PC-3 (cell line): Measurements from ENCODE around the gene USH2A.
"Not testable (repeated sequence)": the region's sequence is repeated elsewhere in the genome, so short reads cannot be mapped to it uniquely, and the experiment has no call there.

ENCODE experiments used
- CTCF ChIP-seq: fragments of 300-600 bp; sonication (generic); conservative IDR thresholded peaks from 2 replicates; pipeline ENCODE4 v1.5.1; 2017; ENCODE audit warnings: antibody characterized with exemption, low read depth, mild to moderate bottlenecking, low read length
- EZH2 ChIP-seq: fragments of 300-600 bp; sonication (generic); IDR thresholded peaks from one replicate; pipeline ENCODE4 v1.6.1; 2017; ENCODE audit warnings: antibody characterized with exemption, mild to moderate bottlenecking, low read length; ENCODE audit not compliant: unreplicated experiment
- EZH2phosphoT487 ChIP-seq: fragments of 300-600 bp; sonication (generic); IDR thresholded peaks from 2 replicates; pipeline ENCODE4 v1.6.1; 2018; ENCODE audit warnings: mild to moderate bottlenecking, antibody characterized with exemption, low read length, borderline replicate concordance

GRCh38 chr1:216145451-216146018 lies 277.7 kb downstream of the USH2A start:
- TF ChIP-seq CTCF, EZH2, EZH2phosphoT487: not testable (repeated sequence)
